Peyer's patch (tissue), 4 donors: ENCODE data around the gene SSUH2.

Experiments used
- CTCF ChIP-seq, 6 experiments: fragments of 450-650 bp in 4 of 6; fragments of 200-600 bp in 2 of 6; sonication (generic) in 1 of 6; IDR thresholded peaks; one replicate each; pipeline ENCODE4 v1.5.1; 2017 to 2019; ENCODE audit warnings: antibody characterized with exemption in 6 of 6, mild to moderate bottlenecking in 3 of 6, moderate library complexity in 1 of 6
- POLR2A ChIP-seq, 2 donors: fragments of 450-650 bp; IDR thresholded peaks; one replicate each; pipeline ENCODE4 v1.5.1; 2017; ENCODE audit warnings: antibody characterized with exemption in 2 of 2, mild to moderate bottlenecking in 2 of 2, moderate library complexity in 2 of 2

GRCh38 chr3:8581373-8581772 lies 63.2 kb downstream of the SSUH2 start:
- TF ChIP-seq CTCF (IDR thresholded peaks at IDR 0.05): no peak
- TF ChIP-seq POLR2A (IDR thresholded peaks at IDR 0.05): no peak
